HG03103 (cell line): ENCODE results near the gene HSPB7.
"Not testable (repeated sequence)": the region's sequence is repeated elsewhere in the genome, so short reads cannot be mapped to it uniquely, and the experiment has no call there.

Source experiments
- ATAC-seq: cut with Tn5 transposase; IDR thresholded peaks from one replicate; pipeline ENCODE4 v1.9.1; 2021; ENCODE audit warnings: low read depth; ENCODE audit not compliant: unreplicated experiment

HSPB7 gene

GRCh38 chr1:16051039-16051438 is 33.2 kb upstream of the HSPB7 start:
- no peak for ATAC-seq

DNA sequence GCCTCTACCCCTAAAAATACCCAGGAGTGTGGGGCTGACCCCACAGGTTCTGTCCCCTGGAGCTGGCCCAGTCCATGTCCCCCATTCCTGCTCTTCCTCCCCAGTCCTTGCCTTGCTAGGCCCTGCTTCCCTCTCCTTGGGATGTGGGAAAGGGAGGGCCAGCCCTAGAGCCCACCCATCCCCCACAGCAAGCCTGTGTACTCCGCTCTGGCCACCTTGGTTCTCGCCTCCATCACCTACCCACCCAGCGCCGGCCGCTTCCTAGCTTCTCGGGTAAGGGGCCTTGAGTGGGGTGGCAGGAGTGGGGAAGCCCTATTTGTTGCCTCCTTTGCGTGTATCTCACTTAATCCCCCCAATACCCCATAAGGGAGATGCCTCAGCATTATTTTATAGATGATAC is 32.5 kb upstream of the HSPB7 start:
- no peak for ATAC-seq

GRCh38 chr1:16048573-16049189 is 30.8 kb upstream of the HSPB7 start:
- ATAC-seq, result no peak

DNA sequence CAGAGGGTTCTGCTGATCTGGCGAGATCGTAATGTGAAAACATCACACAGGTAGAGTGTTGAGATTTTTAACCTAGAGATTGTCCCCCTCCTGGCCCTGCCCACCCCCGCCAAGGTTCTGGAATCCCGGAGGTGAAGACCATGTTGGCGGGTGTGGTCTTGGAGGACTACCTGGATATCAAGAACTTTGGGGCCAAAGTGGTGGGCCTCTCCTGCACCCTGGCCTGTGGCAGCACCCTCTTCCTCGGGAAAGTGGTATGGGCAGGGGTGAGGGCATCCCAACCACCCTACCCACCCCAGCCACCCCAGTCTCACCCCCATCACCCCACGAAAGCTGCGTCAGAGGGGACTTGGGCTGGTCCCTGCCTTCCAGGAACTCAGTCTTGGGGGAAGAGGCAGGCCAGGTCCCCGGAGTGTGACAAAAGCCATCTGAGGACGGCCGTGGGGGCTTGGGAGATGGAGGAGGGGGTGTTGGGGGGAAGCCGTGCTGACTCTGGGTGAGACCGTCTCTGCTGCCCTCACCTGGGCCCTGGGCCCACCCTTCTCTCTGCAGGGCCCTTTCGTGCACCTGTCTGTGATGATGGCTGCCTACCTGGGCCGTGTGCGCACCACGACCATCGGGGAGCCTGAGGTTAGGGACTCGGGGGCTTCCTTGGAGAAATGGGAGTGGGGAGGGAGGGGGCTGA is 30.1 kb upstream of the HSPB7 start:
- ATAC-seq, result no peak

- ATAC-seq, result no peak
Observed at GRCh38 chr1:16046842-16047241, 29.0 kb upstream of the HSPB7 start.

- no peak for ATAC-seq
Observed at GRCh38 chr1:16043950-16044349, 26.1 kb upstream of the HSPB7 start.

DNA sequence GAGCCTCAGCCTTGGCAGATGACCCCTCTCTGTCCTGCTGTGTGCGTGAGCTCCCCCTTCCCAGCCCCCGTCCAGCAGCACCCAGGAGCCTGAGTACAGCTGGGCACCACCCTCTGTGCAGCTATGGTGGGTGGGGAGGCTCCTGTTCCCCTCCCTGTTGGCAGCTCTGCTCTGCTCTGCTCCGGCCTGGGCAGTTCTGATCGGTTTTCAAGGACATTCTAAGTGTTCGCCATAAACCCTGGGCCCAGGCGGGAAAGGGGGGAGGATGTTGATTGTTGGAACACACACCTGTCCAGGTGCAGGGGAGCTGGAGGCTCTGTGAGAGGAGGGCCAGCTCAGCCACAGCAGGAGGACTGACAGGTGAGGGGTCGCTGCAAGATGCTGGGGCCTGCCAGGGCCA is 25.7 kb upstream of the HSPB7 start, which contains the start of gene CLCNKB:
Gene CLCNKB (plus strand): TSS at position 262 of the 400 bp plus-strand sequence. CDS start 711 bp downstream, outside the sequence.
- no peak for ATAC-seq

DNA sequence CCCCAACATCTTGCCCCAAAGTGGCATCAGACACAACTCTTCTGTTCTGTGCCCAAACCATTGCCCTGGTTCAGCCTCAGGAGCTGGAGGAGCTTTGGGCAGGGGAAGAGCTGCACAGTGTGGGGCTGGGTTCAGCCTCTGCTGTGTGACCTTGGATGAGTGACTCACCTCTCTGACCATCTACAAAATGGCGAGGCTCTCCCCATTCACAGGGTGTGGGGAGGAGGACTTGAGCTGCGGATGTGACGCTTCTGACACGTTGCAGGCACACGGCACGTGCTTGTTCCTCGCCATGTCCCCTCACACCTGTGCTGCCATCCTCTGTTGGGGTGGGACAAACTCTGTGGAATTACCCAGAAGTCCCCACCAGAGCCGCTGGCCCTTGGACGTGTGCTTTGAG is 24.8 kb upstream of the HSPB7 start:
- ATAC-seq, result not testable (repeated sequence)

DNA sequence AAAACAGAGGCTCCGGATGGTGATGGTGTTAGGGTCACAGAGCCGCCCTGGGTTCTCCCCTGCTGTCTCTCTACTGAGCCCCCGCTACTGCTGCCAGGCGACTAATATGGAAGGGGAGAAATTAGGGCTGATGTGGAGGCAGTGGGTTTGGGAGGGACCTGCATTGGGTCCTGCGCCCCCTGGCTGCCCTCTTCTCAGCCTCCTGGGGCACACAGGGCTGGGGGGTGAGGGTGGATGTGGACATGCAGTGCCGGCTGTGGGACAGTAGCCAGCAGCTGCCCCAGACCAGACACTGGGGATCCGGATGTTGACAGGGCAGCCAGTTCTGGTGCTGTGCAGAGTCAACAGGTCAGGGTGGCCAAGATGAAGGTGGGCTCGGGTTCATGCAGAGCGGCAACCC is 24.3 kb upstream of the HSPB7 start:
- no peak for ATAC-seq

DNA sequence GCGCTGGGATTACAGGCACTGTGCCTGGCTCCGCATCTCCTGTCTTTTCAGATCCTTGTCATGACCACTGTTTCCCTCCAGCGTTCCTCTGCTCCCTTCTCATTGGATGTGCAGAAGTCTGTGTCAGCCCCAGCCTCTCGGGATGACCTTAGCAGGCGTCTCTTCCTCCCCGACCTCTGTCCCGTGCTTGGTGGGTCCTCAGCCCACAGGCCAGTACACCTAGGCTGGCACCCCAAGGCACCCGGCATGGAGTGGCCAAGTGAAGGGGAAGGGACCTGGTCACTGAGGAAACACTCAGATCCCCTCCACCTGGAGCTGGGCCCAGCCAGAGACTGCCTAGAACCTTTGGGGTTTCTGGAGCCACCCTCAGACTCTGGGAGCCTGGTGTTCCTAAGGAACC is 23.4 kb upstream of the HSPB7 start:
- no peak for ATAC-seq

GRCh38 chr1:16039871-16040270 is 22.0 kb upstream of the HSPB7 start:
- ATAC-seq, result not testable (repeated sequence)

DNA sequence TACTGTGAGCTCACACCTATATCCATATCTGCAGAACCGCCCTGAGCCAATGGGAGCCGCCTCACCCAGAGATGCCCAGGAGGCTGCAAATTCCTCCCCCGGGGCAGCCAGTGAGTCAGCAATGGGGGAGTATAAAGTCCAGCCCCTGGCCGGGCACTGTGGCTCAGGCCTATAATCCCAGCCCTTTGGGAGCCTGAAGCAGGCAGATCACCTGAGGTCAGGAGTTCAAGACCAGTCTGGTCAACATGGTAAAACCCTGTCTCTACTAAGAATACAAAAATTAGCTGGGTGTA is 20.7 kb upstream of the HSPB7 start:
- no peak for ATAC-seq

DNA sequence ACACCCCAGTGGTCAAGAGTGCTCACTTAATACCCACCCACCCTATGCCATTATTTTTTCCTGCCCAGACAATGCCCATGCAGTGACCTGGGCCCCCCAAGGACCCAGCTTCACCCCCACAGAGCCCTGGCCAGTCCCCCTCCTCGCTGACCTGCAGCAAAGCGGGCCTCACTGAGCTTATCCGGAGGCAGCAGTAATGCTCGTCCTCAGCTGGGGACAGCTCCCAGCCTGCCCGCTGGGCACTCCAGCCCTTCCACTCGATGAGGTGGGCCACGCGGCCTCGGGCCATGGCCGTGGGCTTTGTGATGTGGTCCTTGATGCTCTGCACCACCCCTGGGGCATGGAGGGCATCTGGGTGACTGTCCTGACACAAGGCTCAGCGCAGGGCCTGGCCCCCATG is 18.6 kb upstream of the HSPB7 start:
- ATAC-seq, result not testable (repeated sequence)

DNA sequence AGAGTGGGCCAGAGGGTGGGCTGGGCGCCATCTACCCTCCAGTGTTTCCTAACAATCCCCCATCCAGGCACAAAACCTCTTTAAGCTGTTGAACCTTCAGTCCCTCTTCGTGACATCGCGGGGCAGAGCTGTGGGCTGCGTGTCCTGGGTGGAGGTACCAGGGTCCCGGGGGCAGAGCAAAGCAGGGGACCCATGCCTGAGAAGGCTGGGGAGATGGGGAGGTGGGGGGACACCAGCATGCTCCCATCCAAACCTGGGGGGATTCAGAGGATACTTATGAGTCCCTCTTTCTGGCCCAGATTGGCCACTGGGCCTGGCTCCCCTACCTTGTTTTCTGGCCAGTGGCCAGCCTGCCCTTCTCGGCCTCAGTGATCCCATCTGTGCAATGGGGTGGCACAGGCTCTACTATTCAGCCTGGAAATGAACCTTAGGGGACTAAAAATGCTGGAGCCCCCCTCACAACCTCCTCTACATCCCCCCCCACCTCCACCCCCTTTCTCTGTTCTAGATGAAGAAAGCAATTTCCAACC is 15.3 kb upstream of the HSPB7 start:
- not testable (repeated sequence) for ATAC-seq

- ATAC-seq, result peak; percentile 78
Observed at GRCh38 chr1:16032388-16033102, 14.7 kb upstream of the HSPB7 start.

GRCh38 chr1:16031551-16031950 is 13.7 kb upstream of the HSPB7 start:
- ATAC-seq, result no peak

GRCh38 chr1:16029288-16029687 is 11.4 kb upstream of the HSPB7 start:
- ATAC-seq, result no peak

DNA sequence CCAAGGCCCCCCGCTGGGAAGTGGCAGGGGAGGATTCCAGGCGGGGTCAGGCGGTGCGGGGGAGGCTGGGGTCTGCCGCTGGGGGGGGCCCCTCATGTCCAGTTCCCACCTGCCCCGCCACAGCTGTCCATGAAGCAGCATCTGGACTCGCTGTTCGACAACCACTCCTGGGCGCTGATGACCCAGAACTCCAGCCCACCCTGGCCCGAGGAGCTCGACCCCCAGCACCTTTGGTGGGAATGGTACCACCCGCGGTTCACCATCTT is 11.1 kb upstream of the HSPB7 start:
- ATAC-seq, result not testable (repeated sequence)

- ATAC-seq, result no peak
Observed at GRCh38 chr1:16028237-16029002, 10.6 kb upstream of the HSPB7 start.

DNA sequence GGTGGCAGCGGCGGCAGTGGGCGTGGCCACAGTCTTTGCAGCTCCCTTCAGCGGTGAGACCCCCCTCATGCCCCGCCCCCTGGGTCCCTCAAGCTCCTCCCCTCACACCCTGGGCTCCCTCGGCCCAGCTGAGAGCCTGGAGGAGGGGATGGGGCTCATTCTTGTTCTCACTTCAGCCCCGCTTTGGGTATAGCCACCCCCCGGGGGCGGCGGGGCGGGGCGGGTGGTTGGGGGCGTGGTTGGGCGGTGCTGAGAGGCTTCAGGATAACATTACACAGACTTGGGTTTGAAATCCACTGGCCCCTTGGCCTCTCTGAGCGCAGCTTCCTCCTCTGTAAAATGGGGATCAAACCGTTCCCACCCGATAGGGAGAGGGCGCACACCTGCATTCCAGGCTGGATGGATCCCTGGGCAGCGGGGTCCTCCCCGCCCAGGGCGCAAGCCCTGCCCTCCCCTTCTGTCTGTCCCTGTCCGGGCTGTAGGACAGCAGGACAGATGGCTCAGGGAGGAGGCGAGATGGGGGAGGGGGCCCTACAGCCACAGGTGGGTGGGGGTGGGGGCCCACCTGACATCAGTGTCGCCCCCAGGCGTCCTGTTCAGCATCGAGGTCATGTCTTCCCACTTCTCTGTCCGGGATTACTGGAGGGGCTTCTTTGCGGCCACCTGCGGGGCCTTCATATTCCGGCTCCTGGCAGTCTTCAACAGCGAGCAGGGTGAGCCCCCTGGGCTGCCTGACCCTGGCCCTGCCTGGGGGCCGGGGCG is 9.1 kb upstream of the HSPB7 start:
- no peak for ATAC-seq
